Stimulated activated naive CD8-positive, alpha-beta T cell treated with anti-CD3 and anti-CD28 coated beads, Interleukin-15, Interleukin-2, amounts not matched to agents 100 ng/mL and 50 ng/mL, for 24 hours (primary cell): ENCODE data around the gene SLC19A1.
A peak's percentile ranks its signal among the peaks of the same experiment; 100 is the strongest.

Experiments
- H3K27ac Mint-ChIP-seq: one replicate; pipeline ENCODE4 v1.8.0; 2021; ENCODE audit warnings: mild to moderate bottlenecking, mixed read lengths
- H3K27me3 Mint-ChIP-seq: one replicate; pipeline ENCODE4 v1.8.0; 2021; ENCODE audit warnings: mixed read lengths
- H3K36me3 Mint-ChIP-seq: one replicate; pipeline ENCODE4 v1.8.0; 2021; ENCODE audit warnings: low read depth, mixed read lengths
- H3K4me1 Mint-ChIP-seq: one replicate; pipeline ENCODE4 v1.8.0; 2021; ENCODE audit warnings: low read depth, mixed read lengths
- H3K4me3 Mint-ChIP-seq: one replicate; pipeline ENCODE4 v1.8.0; 2021; ENCODE audit warnings: mild to moderate bottlenecking, mixed read lengths
- H3K9me3 Mint-ChIP-seq: one replicate; pipeline ENCODE4 v1.8.0; 2021; ENCODE audit warnings: mixed read lengths

Gene SLC19A1

GRCh38 chr21:45516071-45516670, 26.1 kb downstream of the SLC19A1 start:
- no peak overlapping the region for H3K4me3 Mint-ChIP-seq
- H3K27ac Mint-ChIP-seq = no peak overlapping the region
- H3K4me1 Mint-ChIP-seq = peaks cover 13% of the 10 kb centered on the region
- no peaks in the 10 kb centered on the region for H3K27me3 Mint-ChIP-seq
- H3K9me3 Mint-ChIP-seq = peaks cover 24% of the 10 kb centered on the region
- H3K36me3 Mint-ChIP-seq = peaks cover 55% of the 10 kb centered on the region

- Mint-ChIP-seq H3K36me3 (peaks cover 48% of the 10 kb centered on the region), H3K4me1 (peaks cover 13% of the 10 kb centered on the region), H3K27ac (no peak overlapping the region), H3K9me3 (peaks cover 24% of the 10 kb centered on the region), H3K4me3 (no peak overlapping the region), H3K27me3 (no peaks in the 10 kb centered on the region)
Measured at GRCh38 chr21:45515241-45516061, 26.8 kb downstream of the SLC19A1 start.

GRCh38 chr21:45514311-45515021, 27.8 kb downstream of the SLC19A1 start:
- H3K27ac Mint-ChIP-seq = no peak overlapping the region
- no peaks in the 10 kb centered on the region for H3K27me3 Mint-ChIP-seq
- H3K9me3 Mint-ChIP-seq = peaks cover 15% of the 10 kb centered on the region
- peaks cover 13% of the 10 kb centered on the region for H3K4me1 Mint-ChIP-seq
- peaks cover 38% of the 10 kb centered on the region for H3K36me3 Mint-ChIP-seq
- no peak overlapping the region for H3K4me3 Mint-ChIP-seq

GRCh38 chr21:45513741-45514310, 28.4 kb downstream of the SLC19A1 start:
- Mint-ChIP-seq H3K27me3 (no peaks in the 10 kb centered on the region), H3K4me1 (peaks cover 12% of the 10 kb centered on the region), H3K4me3 (peak overlapping the region; percentile 9), H3K36me3 (peaks cover 32% of the 10 kb centered on the region), H3K9me3 (peaks cover 9% of the 10 kb centered on the region), H3K27ac (no peak overlapping the region)

- H3K36me3 Mint-ChIP-seq = peaks cover 25% of the 10 kb centered on the region
- peaks cover 4% of the 10 kb centered on the region for H3K9me3 Mint-ChIP-seq
- no peak overlapping the region for H3K4me3 Mint-ChIP-seq
- no peak overlapping the region for H3K27ac Mint-ChIP-seq
- H3K4me1 Mint-ChIP-seq = peaks cover 6% of the 10 kb centered on the region
- H3K27me3 Mint-ChIP-seq = no peaks in the 10 kb centered on the region
Measured at GRCh38 chr21:45513003-45513717, 29.1 kb downstream of the SLC19A1 start.

- Mint-ChIP-seq H3K36me3 (peaks cover 20% of the 10 kb centered on the region), H3K27me3 (no peaks in the 10 kb centered on the region), H3K27ac (no peak overlapping the region)
Measured at GRCh38 chr21:45512626-45513002, 29.6 kb downstream of the SLC19A1 start.

GRCh38 chr21:45511661-45512431, 30.4 kb downstream of the SLC19A1 start:
- Mint-ChIP-seq H3K27ac (peak overlapping the region; percentile 52), H3K4me3 (no peak overlapping the region), H3K9me3 (no peaks in the 10 kb centered on the region), H3K27me3 (no peaks in the 10 kb centered on the region), H3K4me1 (no peaks in the 10 kb centered on the region), H3K36me3 (peaks cover 16% of the 10 kb centered on the region)

More at GRCh38 chr21:45512626-45513002, 29.6 kb downstream of the SLC19A1 start:
- Mint-ChIP-seq H3K4me1 (peaks cover under 1% of the 10 kb centered on the region), H3K9me3 (no peaks in the 10 kb centered on the region), H3K4me3 (no peak overlapping the region)

- Mint-ChIP-seq H3K4me1 (no peaks in the 10 kb centered on the region), H3K36me3 (peaks cover 16% of the 10 kb centered on the region), H3K4me3 (no peak overlapping the region), H3K27ac (no peak overlapping the region), H3K27me3 (no peaks in the 10 kb centered on the region), H3K9me3 (no peaks in the 10 kb centered on the region)
Measured at GRCh38 chr21:45511007-45511406, 31.2 kb downstream of the SLC19A1 start.

GRCh38 chr21:45510466-45510955, 31.7 kb downstream of the SLC19A1 start:
- Mint-ChIP-seq H3K9me3 (no peaks in the 10 kb centered on the region), H3K4me1 (no peaks in the 10 kb centered on the region), H3K4me3 (no peak overlapping the region), H3K36me3 (peaks cover 16% of the 10 kb centered on the region), H3K27ac (no peak overlapping the region), H3K27me3 (no peaks in the 10 kb centered on the region)

- no peak overlapping the region for H3K4me3 Mint-ChIP-seq
- H3K4me1 Mint-ChIP-seq = no peaks in the 10 kb centered on the region
- H3K27ac Mint-ChIP-seq = no peak overlapping the region
- peaks cover 9% of the 10 kb centered on the region for H3K36me3 Mint-ChIP-seq
- no peaks in the 10 kb centered on the region for H3K9me3 Mint-ChIP-seq
- no peaks in the 10 kb centered on the region for H3K27me3 Mint-ChIP-seq
Measured at GRCh38 chr21:45509566-45510465, 32.4 kb downstream of the SLC19A1 start.

- H3K4me3 Mint-ChIP-seq = no peak overlapping the region
- H3K9me3 Mint-ChIP-seq = no peaks in the 10 kb centered on the region
- H3K36me3 Mint-ChIP-seq = peaks cover 3% of the 10 kb centered on the region
- H3K27me3 Mint-ChIP-seq = no peaks in the 10 kb centered on the region
- no peaks in the 10 kb centered on the region for H3K4me1 Mint-ChIP-seq
- no peak overlapping the region for H3K27ac Mint-ChIP-seq
Measured at GRCh38 chr21:45508607-45509565, 33.4 kb downstream of the SLC19A1 start.

- Mint-ChIP-seq H3K36me3 (no peaks in the 10 kb centered on the region), H3K27ac (no peak overlapping the region), H3K4me1 (no peaks in the 10 kb centered on the region), H3K4me3 (no peak overlapping the region), H3K9me3 (no peaks in the 10 kb centered on the region), H3K27me3 (no peaks in the 10 kb centered on the region)
Measured at GRCh38 chr21:45507888-45508508, 34.2 kb downstream of the SLC19A1 start.
